Right cardiac atrium (tissue), 5 donors: ENCODE data around the gene ATP5F1D. TPM values are rescaled to one million over a fixed set of nuclear protein-coding genes. Genes with fewer than 3 reads are reported as not detected.
A peak's percentile ranks its signal among the peaks of the same experiment; 100 is the strongest.

Experiments
- ATAC-seq, 2 donors: fragments of 200-7000 bp; cut with Tn5 transposase; one replicate each; pipeline versions ENCODE4 v1.8.0 to v1.9.1; 2020; ENCODE audit warnings: moderate library complexity in 2 of 2, mild to moderate bottlenecking in 1 of 2
- DNase-seq, 3 donors: peaks; one replicate each; pipeline ENCODE4 v3.0.0-alpha.2; 2020
- H3K27ac ChIP-seq: one replicate; pipeline ENCODE4 v1.5.1; 2013; ENCODE audit warnings: mild to moderate bottlenecking, low read length, control low read depth, moderate library complexity
- H3K27me3 ChIP-seq: one replicate; pipeline ENCODE4 v1.6.1; 2013; ENCODE audit not compliant: control insufficient read depth, insufficient read depth
- H3K4me1 ChIP-seq: one replicate; pipeline ENCODE4 v1.6.1; 2013; ENCODE audit warnings: low read length; ENCODE audit not compliant: control insufficient read depth, insufficient read depth
- H3K4me3 ChIP-seq: one replicate; pipeline ENCODE4 v1.5.1; 2013; ENCODE audit warnings: low read length, control low read depth
- H3K9me3 ChIP-seq: one replicate; pipeline ENCODE4 v1.6.1; 2013; ENCODE audit warnings: low read length; ENCODE audit not compliant: control insufficient read depth
- WGBS: extraction: QIAGEN DNeasy Blood & Tissue Kit; methylation state at CpG from one replicate; pipeline ENCODE4 v1.1.7; 2013; 5-methylcytosine and 5-hydroxymethylcytosine counted together
- intact Hi-C, 4 donors: fragments of 100-400 bp; cut with DNase I; formaldehyde crosslinking; loops; one replicate each; pipeline versions ENCODE4 v1.11.0 to v1.14.0; 2022 to 2023
- polyA plus RNA-seq: library from polyadenylated mRNA; stranded (reverse); fragments of 200-250 nt; gene quantifications from one replicate; pipeline ENCODE4 v1.2.3, GENCODE V29; 2013
- total RNA-seq, 4 donors: library from RNA; stranded (reverse); fragmentation: NEBNext Ultra II Directional; extraction: Animal tissue kit (Norgen Biotek cat#: 25700); gene quantifications; one replicate each; pipeline ENCODE4 v1.2.1, GENCODE V29; 2021
- donor health status: healthy with polysubstance abuse.
- donor health status: DM: no; HTN: yes; CAD: no.
- donor health status: DM: no; HTN: no; CAD: no.
- donor health status: DM: no; HTN: yes; CAD: no; lungs with severe emphysema.
- donor health status: DM: yes; HTN: yes; CAD: no.

The ATP5F1D gene
- total and polyA plus RNA-seq, 5 donors, result 490 to 706 (median 648) TPM

DNA sequence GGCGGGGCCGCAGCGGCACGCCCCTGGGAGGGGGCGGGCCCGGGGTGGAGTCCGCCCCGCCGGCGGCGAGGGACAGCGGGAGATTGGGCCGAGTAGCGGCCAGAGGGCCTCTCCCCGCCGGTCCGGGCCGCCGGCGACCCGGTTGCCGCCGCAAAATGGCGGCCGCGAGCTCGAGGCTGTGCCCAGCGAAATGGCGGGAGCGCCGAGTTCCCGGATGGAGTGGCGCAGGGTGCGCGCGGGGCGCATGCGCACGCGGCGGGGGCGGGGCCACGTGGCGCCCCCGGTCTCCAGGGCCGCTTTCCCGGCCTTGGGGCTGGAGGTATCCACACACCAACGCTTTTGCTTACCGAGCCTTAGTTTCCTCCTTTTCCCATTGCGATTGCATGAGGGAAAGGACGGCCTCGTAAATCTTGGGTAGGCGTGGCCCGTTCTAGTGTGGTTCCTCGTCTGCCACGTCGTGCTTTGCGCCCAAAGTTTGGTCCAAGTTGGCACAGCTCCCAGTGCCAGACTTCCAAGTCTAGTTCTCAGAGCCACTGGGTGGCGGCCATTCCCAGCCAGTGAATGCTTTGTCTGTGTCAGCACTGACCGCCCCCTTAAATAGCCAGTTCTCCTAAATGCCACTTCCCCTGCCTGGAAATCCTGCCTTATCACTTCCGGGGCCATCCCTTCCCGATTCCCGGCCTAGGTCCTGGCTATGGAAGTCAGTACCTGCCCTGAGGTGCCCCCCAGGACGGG is 28.1 kb downstream of the ATP5F1D start:
- Histone ChIP-seq H3K27ac (peak overlapping the region; percentile 98), H3K27me3 (no peaks in the 10 kb centered on the region), H3K4me1 (peaks cover 15% of the 10 kb centered on the region), H3K4me3 (peak overlapping the region; percentile 82), H3K9me3 (no peaks in the 10 kb centered on the region)
- WGBS, result under 1% methylated on average over 64 of the region's 64 CpGs
- peak; percentile 11 to 34 for ATAC-seq
- intact Hi-C loops, result no loop called here
- peak; percentile 94 to 96 (median 95) for DNase-seq

- Histone ChIP-seq H3K4me1 (peaks cover 17% of the 10 kb centered on the region), H3K4me3 (peak overlapping the region; percentile 82), H3K9me3 (no peaks in the 10 kb centered on the region), H3K27me3 (no peaks in the 10 kb centered on the region), H3K27ac (peak overlapping the region; percentile 98)
- no peak for DNase-seq
- 25% methylated on average over 8 of the region's 8 CpGs for WGBS
- ATAC-seq, result no peak
- intact Hi-C loops, result no loop called here
Observed at GRCh38 chr19:1270213-1270853, 28.8 kb downstream of the ATP5F1D start.

DNA sequence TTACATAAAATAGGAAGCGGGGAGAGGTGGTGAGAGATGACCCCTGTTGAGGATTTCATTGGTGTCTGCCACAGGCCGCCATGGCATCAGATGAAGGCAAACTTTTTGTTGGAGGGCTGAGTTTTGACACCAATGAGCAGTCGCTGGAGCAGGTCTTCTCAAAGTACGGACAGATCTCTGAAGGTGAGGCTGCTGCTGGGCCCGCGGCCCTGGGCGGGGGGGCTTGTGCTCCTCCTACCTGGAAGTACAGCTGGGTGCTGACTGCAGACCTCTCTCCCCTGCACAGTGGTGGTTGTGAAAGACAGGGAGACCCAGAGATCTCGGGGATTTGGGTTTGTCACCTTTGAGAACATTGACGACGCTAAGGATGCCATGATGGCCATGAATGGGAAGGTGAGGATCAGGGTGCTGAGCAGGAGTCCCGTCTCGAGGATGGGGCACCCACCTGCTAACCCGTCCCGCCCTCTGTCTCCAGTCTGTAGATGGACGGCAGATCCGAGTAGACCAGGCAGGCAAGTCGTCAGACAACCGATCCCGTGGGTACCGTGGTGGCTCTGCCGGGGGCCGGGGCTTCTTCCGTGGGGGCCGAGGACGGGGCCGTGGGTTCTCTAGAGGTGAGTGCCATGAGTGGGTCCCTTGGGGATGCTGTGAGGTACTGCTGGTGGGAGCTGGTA is 29.4 kb downstream of the ATP5F1D start:
- DNase-seq (no peak), ATAC-seq (no peak)
- Histone ChIP-seq H3K9me3 (no peaks in the 10 kb centered on the region), H3K27ac (no peak overlapping the region), H3K4me3 (peak overlapping the region; percentile 82), H3K4me1 (peaks cover 16% of the 10 kb centered on the region), H3K27me3 (no peaks in the 10 kb centered on the region)
- 55% methylated on average over 26 of the region's 26 CpGs for WGBS
- intact Hi-C loops, result no loop called here

DNA sequence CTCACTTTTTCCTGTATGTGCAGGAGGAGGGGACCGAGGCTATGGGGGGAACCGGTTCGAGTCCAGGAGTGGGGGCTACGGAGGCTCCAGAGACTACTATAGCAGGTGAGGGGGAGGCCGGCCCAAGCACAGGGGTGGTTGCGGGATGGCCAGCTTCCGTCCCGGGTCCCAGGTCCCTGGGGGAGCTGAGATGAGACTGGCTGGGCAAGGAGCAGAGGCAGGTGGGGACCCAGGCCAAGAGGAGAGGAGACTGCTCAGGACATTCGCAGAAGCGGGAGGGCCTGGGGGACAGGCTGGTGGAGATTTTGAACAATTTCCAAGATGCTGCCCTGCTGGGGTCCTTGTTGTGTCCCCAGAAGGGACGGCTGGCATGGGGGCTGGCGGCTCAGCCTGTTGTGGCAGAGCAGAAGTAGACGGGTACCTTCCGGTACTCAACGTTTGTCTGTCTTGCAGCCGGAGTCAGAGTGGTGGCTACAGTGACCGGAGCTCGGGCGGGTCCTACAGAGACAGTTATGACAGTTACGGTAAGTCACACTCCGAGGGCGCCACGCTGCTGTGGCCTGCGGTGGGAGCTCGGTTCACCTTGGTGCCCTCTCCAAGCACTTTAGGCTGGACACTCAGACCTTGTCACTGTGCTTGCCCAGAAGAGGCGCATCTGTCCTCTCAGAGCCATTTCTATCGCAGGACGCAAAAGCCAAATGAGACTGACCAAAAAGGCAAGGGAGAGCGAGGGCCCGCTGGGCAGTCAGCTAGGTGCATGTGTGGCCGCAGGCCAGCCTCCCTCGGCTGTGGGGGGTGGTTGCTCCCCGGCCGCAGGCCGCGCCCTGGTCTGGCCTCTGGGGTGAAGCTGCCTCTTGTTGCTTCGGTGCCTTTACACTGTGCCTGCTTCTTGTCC is 30.2 kb downstream of the ATP5F1D start:
- peak in 1 of 3 donors; percentile 38 for DNase-seq
- H3K9me3 ChIP-seq, result no peaks in the 10 kb centered on the region
- H3K27me3 ChIP-seq, result no peaks in the 10 kb centered on the region
- H3K4me1 ChIP-seq, result peaks cover 15% of the 10 kb centered on the region
- intact Hi-C loops, result no loop called here
- peak overlapping the region; percentile 5 for H3K27ac ChIP-seq
- WGBS, result 65% methylated on average over 37 of the region's 37 CpGs
- ATAC-seq, result no peak
- no peak overlapping the region for H3K4me3 ChIP-seq

DNA sequence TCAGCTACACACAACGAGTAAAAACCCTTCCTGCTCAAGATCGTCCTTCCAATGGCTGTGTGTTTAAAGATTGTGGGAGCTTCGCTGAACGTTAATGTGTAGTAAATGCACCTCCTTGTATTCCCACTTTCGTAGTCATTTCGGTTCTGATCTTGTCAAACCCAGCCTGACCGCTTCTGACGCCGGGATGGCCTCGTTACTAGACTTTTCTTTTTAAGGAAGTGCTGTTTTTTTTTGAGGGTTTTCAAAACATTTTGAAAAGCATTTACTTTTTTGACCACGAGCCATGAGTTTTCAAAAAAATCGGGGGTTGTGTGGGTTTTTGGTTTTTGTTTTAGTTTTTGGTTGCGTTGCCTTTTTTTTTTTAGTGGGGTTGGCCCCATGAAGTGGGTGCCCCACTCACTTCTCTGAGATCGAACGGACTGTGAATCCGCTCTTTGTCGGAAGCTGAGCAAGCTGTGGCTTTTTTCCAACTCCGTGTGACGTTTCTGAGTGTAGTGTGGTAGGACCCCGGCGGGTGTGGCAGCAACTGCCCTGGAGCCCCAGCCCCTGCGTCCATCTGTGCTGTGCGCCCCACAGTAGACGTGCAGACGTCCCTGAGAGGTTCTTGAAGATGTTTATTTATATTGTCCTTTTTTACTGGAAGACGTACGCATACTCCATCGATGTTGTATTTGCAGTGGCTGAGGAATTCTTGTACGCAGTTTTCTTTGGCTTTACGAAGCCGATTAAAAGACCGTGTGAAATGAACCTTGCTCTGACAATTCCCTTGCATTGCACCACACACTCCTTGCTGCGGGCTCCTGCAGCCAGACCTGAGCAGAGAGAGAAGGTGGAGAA is 31.1 kb downstream of the ATP5F1D start:
- 66% methylated on average over 33 of the region's 33 CpGs for WGBS
- Histone ChIP-seq H3K4me3 (no peak overlapping the region), H3K27me3 (no peaks in the 10 kb centered on the region), H3K27ac (peak overlapping the region; percentile 5), H3K4me1 (peaks cover 15% of the 10 kb centered on the region), H3K9me3 (no peaks in the 10 kb centered on the region)
- ATAC-seq (no peak), DNase-seq (no peak)
- intact Hi-C loops, result no loop called here

DNA sequence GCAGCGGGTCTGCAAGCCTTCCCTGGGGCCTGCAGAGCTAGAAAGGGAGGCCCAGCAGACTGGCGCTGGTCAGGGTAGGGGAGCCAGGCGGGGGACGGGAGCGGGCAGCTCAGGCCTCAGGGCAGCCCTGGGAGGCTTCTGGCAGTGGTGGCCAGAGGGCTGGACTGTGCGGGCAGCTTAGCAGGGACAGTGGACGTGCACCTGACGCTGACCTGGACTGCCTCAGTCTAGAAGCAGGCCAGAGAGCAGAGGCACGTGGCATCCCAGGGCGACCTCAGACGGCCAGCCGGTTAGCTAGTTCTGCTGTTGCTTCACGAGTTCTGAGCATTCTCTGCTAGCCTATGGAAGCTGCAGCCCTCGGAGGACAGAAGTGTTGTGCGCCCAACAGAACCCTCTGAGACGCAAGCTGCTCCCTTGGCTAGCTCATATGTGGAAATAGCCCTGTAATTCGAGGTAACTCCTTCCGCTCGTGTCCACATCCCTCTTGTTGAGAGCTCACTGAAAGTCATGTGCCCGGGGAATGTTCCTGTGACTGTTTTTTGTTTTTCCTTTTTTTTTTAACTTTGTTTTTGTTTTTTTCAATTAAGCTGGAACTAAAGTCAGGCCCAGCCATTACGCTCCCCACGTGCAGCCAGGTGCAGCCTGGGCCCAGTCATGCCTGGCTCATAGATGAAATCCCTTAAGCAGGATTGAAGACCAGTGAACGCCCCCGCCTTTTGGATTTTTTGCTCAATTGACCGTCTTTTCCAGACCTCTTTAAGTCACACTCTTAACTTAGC is 31.9 kb downstream of the ATP5F1D start:
- H3K4me3 ChIP-seq, result no peak overlapping the region
- H3K4me1 ChIP-seq, result peaks cover 15% of the 10 kb centered on the region
- H3K27ac ChIP-seq, result no peak overlapping the region
- intact Hi-C loops, result no loop called here
- no peaks in the 10 kb centered on the region for H3K9me3 ChIP-seq
- H3K27me3 ChIP-seq, result no peaks in the 10 kb centered on the region
- DNase-seq (no peak), ATAC-seq (no peak)
- WGBS, result 70% methylated on average over 25 of the region's 25 CpGs

GRCh38 chr19:1274081-1274851 is 32.7 kb downstream of the ATP5F1D start:
- no peak for ATAC-seq
- WGBS, result 80% methylated on average over 46 of the region's 46 CpGs

GRCh38 chr19:1274852-1275259 is 33.3 kb downstream of the ATP5F1D start:
- Histone ChIP-seq H3K4me3 (peak overlapping the region; percentile 21), H3K27ac (peak overlapping the region; percentile 79), H3K4me1 (peaks cover 15% of the 10 kb centered on the region), H3K9me3 (no peaks in the 10 kb centered on the region), H3K27me3 (no peaks in the 10 kb centered on the region)
- WGBS, result 22% methylated on average over 44 of the region's 44 CpGs
- intact Hi-C loops, result no loop called here
- ATAC-seq, result peak; percentile 1
- DNase-seq, result no peak

More at GRCh38 chr19:1274081-1274851, 32.7 kb downstream of the ATP5F1D start:
- intact Hi-C loops, result no loop called here
- no peaks in the 10 kb centered on the region for H3K27me3 ChIP-seq
- peak overlapping the region; percentile 79 for H3K27ac ChIP-seq
- no peak overlapping the region for H3K4me3 ChIP-seq
- H3K4me1 ChIP-seq, result peaks cover 15% of the 10 kb centered on the region
- peak in 2 of 3 donors; percentile 43 to 81 for DNase-seq
- H3K9me3 ChIP-seq, result no peaks in the 10 kb centered on the region
